Epithelial cell of esophagus (primary cell): ENCODE data around the gene EPS15.
"Not testable (repeated sequence)": the region's sequence is repeated elsewhere in the genome, so short reads cannot be mapped to it uniquely, and the experiment has no call there.

Source experiments
- DNase-seq: peaks from one replicate; pipeline ENCODE4 v3.0.0; 2010; ENCODE audit warnings: low read depth
- H3K4me3 ChIP-seq: 2 replicates; pipeline ENCODE4 v1.5.1; 2011; ENCODE audit warnings: mild to moderate bottlenecking, low read length, control low read depth
- CTCF ChIP-seq: IDR thresholded peaks from 2 replicates; pipeline ENCODE4 v1.5.1; 2011; ENCODE audit warnings: low read depth, mild to moderate bottlenecking, low read length, control low read depth, inconsistent platforms; ENCODE audit not compliant: insufficient read depth; ENCODE audit errors: missing control alignments

EPS15 gene

GRCh38 chr1:51439895-51440294, 79.2 kb downstream of the EPS15 start:
- no peak for DNase-seq
- no peak overlapping the region for H3K4me3 ChIP-seq
- TF ChIP-seq CTCF = no peak

- H3K4me3 ChIP-seq = no peak overlapping the region
- no peak for TF ChIP-seq CTCF
- no peak for DNase-seq
These were observed 80.0 kb downstream of the EPS15 start for GRCh38 chr1:51439053-51439452.

GRCh38 chr1:51437391-51437790, 81.7 kb downstream of the EPS15 start:
- DNase-seq, H3K4me3 ChIP-seq: not testable (repeated sequence)

- no peak for TF ChIP-seq CTCF
- no peak overlapping the region for H3K4me3 ChIP-seq
- no peak for DNase-seq
These were observed 83.2 kb downstream of the EPS15 start for GRCh38 chr1:51435878-51436277.

GRCh38 chr1:51433972-51434510, 85.0 kb downstream of the EPS15 start:
- no peak for TF ChIP-seq CTCF
- no peak overlapping the region for H3K4me3 ChIP-seq
- DNase-seq = no peak

GRCh38 chr1:51433269-51433971, 85.6 kb downstream of the EPS15 start:
- no peak for TF ChIP-seq CTCF
- H3K4me3 ChIP-seq = no peak overlapping the region
- peak; percentile 40 for DNase-seq

GRCh38 chr1:51432146-51432545, 86.9 kb downstream of the EPS15 start:
- no peak for TF ChIP-seq CTCF
- DNase-seq = no peak
- no peak overlapping the region for H3K4me3 ChIP-seq
